Skeletal muscle cell (primary cell): Measurements from ENCODE around the gene MYO18A.

ENCODE experiments used
- DNase-seq: peaks from one replicate; pipeline ENCODE4 v3.0.0-alpha.2; 2010; ENCODE audit warnings: low read depth
- H3K4me3 ChIP-seq: 2 replicates; pipeline ENCODE4 v1.5.1; 2011; ENCODE audit warnings: low read depth, mild to moderate bottlenecking, control low read depth, low read length, moderate library complexity

The MYO18A gene

GRCh38 chr17:29073520-29073919 lies 106.7 kb downstream of the MYO18A start:
- no peak overlapping the region for H3K4me3 ChIP-seq
- DNase-seq = no peak

- DNase-seq = no peak
- H3K4me3 ChIP-seq = no peak overlapping the region
These were observed 107.2 kb downstream of the MYO18A start for GRCh38 chr17:29073045-29073444.

- no peak overlapping the region for H3K4me3 ChIP-seq
- DNase-seq = no peak
These were observed 108.9 kb downstream of the MYO18A start for GRCh38 chr17:29071303-29071702.

GRCh38 chr17:29070781-29071180 lies 109.4 kb downstream of the MYO18A start:
- no peak overlapping the region for H3K4me3 ChIP-seq
- no peak for DNase-seq

- no peak overlapping the region for H3K4me3 ChIP-seq
- DNase-seq = no peak
These were observed 109.9 kb downstream of the MYO18A start for GRCh38 chr17:29070308-29070707.

DNA sequence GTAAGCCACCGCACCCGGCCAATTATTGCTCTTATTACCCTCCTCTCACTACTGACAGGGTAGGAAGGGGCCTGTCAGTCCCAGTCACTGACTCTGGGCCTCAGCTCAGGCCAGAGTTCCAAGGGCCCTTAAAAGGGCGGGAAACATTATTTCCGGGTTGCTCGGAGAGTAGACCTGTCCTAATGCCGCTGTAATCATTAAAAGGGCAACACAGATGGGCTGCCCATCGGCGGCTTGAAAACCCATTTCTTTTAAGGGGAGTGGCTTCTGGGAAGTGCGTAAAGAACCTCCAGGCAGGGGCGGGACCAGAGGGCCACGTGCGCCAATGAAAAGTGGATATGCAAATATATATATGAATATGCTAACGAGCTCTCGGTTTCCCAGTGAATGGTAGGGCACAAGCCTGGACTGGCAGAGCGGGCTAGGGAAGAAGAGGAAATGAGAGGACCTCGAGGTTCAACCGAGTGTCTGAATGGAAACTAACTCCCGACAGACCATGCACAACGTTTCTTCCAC lies 110.6 kb downstream of the MYO18A start:
- no peak for DNase-seq
- no peak overlapping the region for H3K4me3 ChIP-seq

DNA sequence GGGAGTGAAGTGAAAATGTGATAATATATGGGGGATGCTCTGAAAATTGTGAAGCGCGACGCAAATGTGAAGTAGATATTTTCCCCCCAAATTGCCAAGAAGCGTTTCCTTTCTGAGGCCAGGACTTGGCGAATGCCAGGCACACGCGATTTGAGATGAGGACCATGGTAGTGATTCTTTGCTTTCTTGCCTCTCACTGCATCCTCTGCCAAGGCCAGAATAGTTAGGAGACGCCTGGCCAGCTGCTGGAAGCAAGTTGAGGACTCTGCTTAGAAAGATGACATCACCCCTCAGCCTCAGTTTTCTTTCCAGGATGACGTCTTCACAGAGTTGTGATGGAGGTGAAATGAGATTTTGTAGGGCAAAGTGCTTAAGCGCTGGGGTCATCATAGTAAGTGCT lies 111.4 kb downstream of the MYO18A start:
- H3K4me3 ChIP-seq = no peak overlapping the region
- DNase-seq = no peak

- no peak for DNase-seq
- H3K4me3 ChIP-seq = no peak overlapping the region
These were observed 113.6 kb downstream of the MYO18A start for GRCh38 chr17:29066606-29067005.

GRCh38 chr17:29066047-29066446 lies 114.2 kb downstream of the MYO18A start:
- DNase-seq = no peak
- H3K4me3 ChIP-seq = no peak overlapping the region

DNA sequence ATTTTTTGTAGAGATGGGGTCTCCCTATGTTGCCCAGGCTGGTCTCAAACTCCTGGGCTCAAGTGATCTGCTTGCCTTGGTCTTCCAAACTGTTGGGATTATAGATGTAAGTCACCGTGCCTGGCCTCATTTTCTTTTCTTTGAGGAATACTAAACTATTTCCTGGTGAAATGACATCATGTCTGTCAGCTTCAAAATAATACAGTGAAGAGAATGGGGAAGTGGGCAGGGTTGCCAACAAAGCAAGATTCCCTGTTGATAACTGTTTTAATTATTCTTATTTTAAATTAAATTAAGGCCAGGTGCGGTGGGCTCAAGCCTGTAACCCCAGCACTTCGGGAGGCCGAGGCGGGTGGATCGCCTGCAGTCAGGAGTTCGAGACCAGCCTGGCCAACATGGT lies 116.2 kb downstream of the MYO18A start:
- no peak overlapping the region for H3K4me3 ChIP-seq
- DNase-seq = no peak

GRCh38 chr17:29062215-29062614 lies 118.0 kb downstream of the MYO18A start:
- DNase-seq = no peak
- H3K4me3 ChIP-seq = no peak overlapping the region

DNA sequence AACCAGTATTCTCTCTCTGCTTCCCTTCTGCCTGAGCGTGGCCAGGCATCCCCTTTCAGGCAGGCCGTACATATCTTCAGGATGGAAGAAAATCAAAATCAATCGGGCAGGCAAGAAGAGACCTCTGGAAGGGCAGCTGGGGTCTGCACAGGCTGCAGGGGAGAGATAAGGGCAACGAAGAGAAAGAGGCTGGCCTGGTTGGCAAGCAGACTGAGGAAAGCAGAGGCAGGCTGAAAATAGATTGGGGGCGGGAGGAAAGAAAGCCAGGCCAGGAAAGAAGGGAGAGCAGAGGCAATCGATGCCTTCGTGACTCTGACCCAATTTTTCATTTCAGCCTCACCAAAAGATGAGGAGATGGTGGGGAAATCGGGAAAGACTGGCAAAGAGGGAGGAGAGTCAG lies 119.2 kb downstream of the MYO18A start:
- no peak for DNase-seq
- H3K4me3 ChIP-seq = no peak overlapping the region

GRCh38 chr17:29060475-29060874 lies 119.7 kb downstream of the MYO18A start:
- no peak overlapping the region for H3K4me3 ChIP-seq
- DNase-seq = no peak

- no peak for DNase-seq
These were observed 120.9 kb downstream of the MYO18A start for GRCh38 chr17:29059281-29059680.

DNA sequence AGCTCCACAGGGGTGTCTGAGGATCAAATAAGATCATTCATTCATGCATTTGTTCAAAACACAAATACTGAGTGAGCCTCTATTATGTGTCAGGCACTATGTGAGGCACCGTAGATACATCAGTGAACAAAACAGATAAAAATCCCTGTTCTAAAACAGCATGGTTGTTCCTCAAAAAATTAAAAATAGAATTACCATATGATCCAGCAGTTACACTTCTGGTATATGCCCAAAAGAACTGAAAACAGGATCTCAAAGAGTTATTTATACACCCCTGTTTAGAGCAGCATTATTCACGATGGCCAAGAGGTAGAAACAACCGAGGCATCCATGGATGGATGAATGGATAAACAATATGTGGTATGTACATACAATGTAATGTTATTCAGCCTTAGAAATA lies 121.8 kb downstream of the MYO18A start:
- DNase-seq = no peak
- no peak overlapping the region for H3K4me3 ChIP-seq

More at GRCh38 chr17:29059281-29059680, 120.9 kb downstream of the MYO18A start:
- H3K4me3 ChIP-seq = no peak overlapping the region

- no peak for DNase-seq
- no peak overlapping the region for H3K4me3 ChIP-seq
These were observed 122.8 kb downstream of the MYO18A start for GRCh38 chr17:29057361-29057760.

GRCh38 chr17:29054835-29055234 lies 125.4 kb downstream of the MYO18A start:
- no peak overlapping the region for H3K4me3 ChIP-seq
- DNase-seq = no peak

DNA sequence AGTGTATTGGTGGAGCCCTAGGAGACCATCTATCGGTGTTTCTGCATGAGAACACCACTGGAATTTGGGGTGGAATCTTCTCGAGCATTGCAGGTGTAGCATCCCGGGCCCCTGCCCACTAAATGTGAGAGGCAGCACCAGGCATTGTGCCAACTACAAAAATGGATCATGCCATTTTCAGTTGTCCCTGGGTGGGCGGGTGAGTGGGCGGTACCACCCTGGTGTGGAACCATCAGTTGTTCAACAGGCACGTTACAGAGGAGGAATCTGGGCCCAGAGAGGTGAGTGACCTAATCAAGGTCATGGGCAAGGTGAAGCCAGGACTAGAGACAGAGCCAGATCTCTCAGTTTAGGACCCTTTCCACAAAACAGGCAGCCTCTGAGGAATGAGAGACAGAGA lies 128.5 kb downstream of the MYO18A start:
- no peak for DNase-seq
- H3K4me3 ChIP-seq = no peak overlapping the region

DNA sequence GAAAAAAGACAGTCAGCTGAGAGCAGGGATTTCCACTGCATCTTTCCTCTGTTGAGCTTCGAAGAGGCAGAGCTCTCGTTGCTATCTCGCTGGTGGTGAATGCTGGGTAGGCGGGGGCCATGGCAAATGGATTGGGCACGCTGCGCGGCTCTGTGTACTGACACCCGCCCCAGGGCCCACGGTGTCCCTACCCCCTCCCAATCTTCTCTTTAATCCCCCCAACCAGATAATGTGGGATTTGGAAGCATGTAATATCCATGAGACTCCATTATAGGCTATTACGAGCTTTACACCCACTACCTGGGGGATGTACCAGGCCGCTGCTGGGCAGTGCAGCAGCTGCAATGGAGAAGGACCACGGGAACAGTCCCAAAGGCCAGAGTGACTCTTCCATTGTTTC lies 129.0 kb downstream of the MYO18A start:
- no peak overlapping the region for H3K4me3 ChIP-seq
- DNase-seq = no peak

GRCh38 chr17:29050176-29050575 lies 130.0 kb downstream of the MYO18A start:
- H3K4me3 ChIP-seq = no peak overlapping the region
- no peak for DNase-seq

- DNase-seq = no peak
- H3K4me3 ChIP-seq = no peak overlapping the region
These were observed 130.6 kb downstream of the MYO18A start for GRCh38 chr17:29049541-29050145.
